Stimulated activated CD4-positive, alpha-beta T cell treated with anti-CD3 and anti-CD28 coated beads, Interleukin-15, amount 100 ng/mL, for 24 hours (primary cell): ENCODE measurements around the gene ADAT2.

ENCODE experiments used
- DNase-seq: peaks from one replicate; pipeline ENCODE4 v3.0.0-alpha.2; 2020

ADAT2 gene

GRCh38 chr6:143396497-143397226 is 53.8 kb downstream of the ADAT2 start:
- DNase-seq, result no peak

- no peak for DNase-seq
Measured at GRCh38 chr6:143395699-143396098, 54.8 kb downstream of the ADAT2 start.

DNA sequence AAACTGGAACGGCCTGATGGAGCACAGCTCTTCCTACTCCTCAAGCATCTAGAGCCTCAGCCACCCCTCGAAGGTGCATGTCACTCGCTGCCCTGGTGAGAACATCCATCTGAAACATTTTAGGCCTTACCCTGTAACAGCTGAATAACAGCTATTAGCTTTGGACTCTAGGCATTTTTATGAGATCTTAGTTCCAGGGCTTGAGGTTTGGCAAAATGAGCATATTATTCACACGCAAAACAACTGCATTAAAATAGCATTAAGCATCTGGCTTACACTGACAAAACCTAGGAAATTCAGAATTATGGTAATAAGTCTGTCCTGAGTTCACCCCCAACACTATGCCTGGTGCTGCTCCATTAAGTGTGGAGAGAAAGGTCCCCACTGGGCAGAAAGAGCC is 56.1 kb downstream of the ADAT2 start:
- no peak for DNase-seq

- no peak for DNase-seq
Measured at GRCh38 chr6:143390278-143390677, 60.2 kb downstream of the ADAT2 start.

DNA sequence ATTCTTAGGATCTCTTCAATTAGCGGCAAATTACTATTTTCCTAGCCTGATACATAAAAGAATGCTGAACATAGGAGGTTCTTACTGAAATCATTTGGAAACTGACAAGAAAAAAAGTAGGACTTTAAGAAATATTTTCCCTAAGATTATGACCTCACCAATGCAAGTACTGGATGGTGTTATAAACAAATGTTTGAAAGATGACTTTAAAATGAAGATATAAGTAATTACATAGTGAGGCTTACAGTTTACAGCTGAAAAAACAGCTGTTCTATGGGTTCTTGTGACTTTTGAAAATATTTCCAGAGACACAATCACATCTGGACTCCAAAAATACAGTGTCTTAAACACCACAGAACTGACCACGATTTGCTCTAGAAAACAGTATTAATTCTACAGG is 64.9 kb downstream of the ADAT2 start:
- no peak for DNase-seq

- no peak for DNase-seq
Measured at GRCh38 chr6:143376861-143377260, 73.6 kb downstream of the ADAT2 start.

GRCh38 chr6:143376375-143376774 is 74.1 kb downstream of the ADAT2 start:
- DNase-seq, result no peak

DNA sequence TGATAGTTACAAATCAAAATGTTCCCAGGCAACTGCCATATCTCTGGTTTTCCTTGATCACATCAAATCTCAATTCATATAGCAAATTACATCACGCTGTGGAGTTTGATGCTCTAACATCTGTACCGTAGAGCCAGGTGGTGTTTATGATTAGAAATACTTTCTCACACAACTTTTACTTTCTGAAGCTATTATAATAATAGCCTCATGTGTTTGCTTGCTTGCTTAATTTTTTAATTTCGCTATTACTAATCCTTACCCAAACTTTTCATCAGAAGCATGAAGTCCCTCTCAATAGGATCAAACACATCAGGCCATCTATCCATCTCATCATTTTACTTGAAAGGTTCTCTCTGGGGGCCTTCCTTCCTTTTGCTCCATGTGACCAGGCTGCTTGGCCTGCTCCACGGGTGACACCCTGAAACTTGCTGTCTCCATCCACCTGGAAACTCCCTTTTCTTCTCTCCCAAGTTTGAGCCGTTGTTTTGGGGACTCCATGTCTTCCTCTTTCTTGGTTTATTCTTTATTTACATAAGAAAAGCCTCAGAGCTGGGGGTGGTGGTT is 75.4 kb downstream of the ADAT2 start:
- no peak for DNase-seq

- DNase-seq, result no peak
Measured at GRCh38 chr6:143374014-143374413, 76.5 kb downstream of the ADAT2 start.
